GM18511 (cell line): ENCODE results near the gene GNLY.
"Not testable (repeated sequence)": the region's sequence is repeated elsewhere in the genome, so short reads cannot be mapped to it uniquely, and the experiment has no call there.

Source experiments
- ATAC-seq: cut with Tn5 transposase; IDR thresholded peaks from one replicate; pipeline ENCODE4 v1.9.1; 2021; ENCODE audit warnings: mild to moderate bottlenecking, moderate library complexity; ENCODE audit not compliant: unreplicated experiment

Gene GNLY

DNA sequence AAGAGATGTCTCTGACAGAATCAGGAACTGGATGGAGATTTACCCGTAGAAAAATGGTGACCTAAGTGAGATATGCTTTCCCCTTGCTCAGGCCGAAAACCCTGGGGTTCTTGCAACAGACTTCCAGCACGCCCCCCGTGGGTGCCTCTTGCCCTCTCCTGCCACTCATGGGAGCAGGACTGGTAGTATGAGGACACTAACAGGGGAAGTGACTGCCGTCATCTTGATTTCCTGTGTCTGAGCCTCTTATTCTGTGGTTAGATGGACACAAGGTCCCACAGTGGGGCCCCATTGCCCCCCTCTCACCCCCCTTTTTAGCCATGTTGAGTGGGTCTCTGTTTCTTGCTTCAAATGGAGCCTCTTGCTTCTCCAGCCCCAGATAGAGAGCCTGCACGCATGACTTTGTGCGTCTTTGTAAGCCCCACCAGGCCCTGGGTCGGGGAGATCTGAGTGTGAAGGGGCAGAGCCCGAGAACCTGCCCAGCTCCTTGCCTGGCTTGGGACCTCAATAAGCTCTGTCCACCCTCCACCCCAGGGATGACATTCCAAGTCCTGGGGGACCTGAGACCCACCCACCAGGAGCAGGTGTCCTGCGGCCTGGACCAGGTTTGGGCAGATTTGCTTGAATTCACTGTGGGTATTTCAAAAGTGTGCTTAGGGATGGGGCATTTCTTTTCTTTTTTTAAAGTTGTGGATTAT lies 12.6 kb downstream of the GNLY start:
- ATAC-seq, result no peak

DNA sequence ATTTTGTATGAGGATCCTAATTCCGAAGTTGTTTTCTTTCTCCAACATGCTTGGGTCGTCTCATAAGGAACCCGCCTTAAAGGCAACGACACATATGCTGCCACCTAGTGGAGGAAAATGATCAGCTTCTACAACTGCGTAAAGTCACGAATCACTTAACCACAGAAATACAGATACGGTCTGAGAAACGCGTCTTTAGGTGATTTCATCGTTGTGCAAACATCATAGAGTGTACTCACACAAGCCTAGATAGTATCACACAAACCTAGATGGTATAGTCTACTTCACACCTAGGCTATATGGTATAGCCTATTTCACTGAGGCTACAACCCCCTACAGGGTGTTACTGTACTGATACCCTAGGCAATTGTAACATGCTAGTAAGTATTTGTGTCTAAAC lies 13.1 kb downstream of the GNLY start:
- peak; percentile 53 for ATAC-seq

- ATAC-seq, result no peak
These were observed 14.5 kb downstream of the GNLY start for GRCh38 chr2:85708641-85709040.

DNA sequence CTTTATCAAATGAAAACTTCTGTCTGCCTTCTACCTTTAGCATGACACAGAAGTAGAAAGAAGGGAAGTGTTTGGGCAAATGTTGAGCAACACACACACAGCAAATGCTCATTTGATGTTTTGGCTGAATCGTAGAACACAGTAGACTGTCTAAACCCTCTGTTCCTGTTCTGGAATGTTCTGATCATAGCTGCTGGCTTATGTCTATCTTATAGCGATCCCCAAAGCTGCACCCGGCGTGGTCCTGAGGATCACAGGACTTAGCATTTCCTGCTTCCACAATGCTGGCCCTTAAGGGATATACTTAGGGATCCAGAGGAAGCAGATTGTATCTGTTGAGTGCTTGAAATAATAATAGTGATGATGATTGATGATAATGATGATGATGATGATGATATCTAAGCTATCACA lies 15.2 kb downstream of the GNLY start:
- ATAC-seq, result no peak

GRCh38 chr2:85710687-85711577 lies 16.8 kb downstream of the GNLY start:
- ATAC-seq, result no peak

DNA sequence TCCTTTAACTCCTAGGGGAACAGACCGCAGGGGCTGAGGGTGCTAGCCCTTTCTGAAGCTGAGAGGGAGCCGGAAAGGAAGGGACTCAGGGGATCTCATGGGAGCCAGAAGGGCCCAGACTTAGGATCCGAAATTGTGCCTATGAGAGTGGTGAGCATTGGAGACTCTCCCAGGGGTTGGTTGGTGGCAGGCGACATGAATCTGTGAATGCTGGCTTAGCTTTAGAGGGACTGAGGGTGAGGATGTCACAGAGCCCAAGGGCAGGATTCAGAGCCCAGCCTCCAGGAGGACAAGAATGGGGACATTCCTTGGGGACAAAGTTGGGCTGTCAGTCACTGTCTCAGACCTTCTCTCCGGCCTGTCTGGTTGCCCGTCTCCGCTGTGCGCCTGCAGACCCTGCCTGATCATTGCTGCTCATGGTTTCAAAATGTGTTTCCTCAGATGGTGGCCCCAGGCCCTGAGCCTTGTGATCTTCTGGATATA lies 17.5 kb downstream of the GNLY start:
- ATAC-seq, result no peak

DNA sequence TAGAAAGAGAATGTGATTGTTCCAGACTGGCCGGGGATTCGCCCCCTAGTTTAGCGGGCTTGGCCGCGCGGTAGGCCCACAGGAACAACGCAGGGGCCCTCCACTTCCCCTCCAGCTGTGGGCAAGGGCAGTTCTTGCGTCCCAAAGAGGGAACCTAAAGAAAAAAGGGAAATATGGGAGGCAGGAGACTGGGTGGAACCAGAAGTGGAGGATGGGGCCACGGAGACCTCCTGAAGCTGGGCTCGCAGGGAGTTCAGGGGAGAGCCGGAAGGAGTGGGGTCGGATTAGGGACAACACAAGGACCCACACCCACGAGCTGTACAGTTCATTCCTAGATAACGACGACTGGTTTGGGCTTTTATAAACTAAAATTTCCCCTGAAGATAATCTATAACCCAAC lies 18.2 kb downstream of the GNLY start:
- ATAC-seq, result no peak

GRCh38 chr2:85712849-85713612 lies 18.9 kb downstream of the GNLY start:
- ATAC-seq, result no peak

DNA sequence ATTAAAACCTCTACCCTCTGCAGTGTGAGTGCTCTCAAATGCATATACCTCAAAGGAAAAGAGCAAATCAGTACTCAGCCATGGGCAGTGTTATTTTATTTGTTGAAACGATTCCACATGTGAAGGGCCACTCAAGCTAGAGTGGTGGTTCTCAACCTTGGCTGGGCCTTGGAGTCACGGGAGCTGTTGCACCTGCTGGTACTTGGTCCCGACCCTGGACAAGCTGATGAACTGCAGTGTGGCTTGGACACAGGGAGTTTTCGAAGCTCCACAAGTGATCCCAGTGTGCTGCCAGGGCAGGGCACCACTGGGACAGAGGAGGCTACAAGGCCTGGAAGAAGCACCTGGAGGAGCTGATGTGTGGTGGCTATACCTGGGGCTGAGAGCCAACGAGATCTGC lies 19.7 kb downstream of the GNLY start:
- no peak for ATAC-seq

- ATAC-seq, result not testable (repeated sequence)
These were observed 20.3 kb downstream of the GNLY start for GRCh38 chr2:85714421-85714820.

GRCh38 chr2:85714841-85715240 lies 20.7 kb downstream of the GNLY start:
- ATAC-seq, result no peak

GRCh38 chr2:85716346-85716914 lies 22.3 kb downstream of the GNLY start:
- ATAC-seq, result no peak

- ATAC-seq, result no peak
These were observed 23.3 kb downstream of the GNLY start for GRCh38 chr2:85717308-85718008.

DNA sequence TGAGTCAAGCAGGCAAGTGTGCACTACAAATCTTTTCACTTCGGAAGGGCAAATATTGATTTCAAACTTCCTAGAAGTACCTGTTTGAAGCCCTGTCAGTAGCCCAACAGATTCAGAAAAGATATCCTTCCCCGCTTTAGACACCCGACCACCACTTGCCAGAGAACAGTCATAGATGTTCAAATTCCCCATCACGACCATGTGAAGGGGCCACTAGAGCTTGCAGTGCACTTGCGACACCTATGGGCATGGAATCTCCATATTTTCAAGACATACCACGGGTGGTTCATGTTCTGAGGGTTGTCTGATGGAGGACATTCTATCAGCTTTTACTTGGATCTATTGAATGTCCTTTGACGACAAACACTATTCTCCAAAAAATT lies 23.8 kb downstream of the GNLY start:
- ATAC-seq, result no peak

- ATAC-seq, result no peak
These were observed 24.8 kb downstream of the GNLY start for GRCh38 chr2:85718885-85719492.

DNA sequence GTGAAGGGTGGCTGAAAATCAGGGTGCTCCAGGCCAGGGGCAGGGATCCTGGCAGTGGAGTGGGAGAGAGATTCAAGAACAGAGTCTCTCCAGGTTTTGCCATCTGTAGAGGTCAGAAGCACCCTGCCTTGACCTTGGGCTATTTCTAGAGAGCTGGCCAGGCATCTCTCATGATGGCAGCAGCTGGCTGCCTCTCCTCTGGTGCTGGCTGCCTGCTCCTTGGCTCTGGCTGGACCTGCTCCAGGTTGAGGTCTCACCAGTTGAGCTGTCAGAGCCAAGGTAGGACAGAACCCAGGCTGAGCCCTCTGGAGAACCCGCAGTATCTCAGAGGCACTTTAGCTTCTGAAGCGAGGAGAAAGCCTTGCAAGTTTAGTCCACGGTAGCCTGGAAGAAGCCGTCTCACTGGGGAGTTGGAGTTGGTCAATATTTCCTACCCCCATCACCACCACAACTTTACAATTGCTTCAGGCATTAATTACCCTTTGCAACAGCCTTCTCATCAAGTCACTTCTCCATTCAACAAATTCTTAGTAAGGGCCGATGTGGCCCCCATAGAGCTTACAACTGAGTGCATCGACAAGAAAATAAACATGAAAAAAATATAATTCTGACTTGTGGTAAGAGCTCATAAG lies 25.6 kb downstream of the GNLY start:
- ATAC-seq, result no peak

DNA sequence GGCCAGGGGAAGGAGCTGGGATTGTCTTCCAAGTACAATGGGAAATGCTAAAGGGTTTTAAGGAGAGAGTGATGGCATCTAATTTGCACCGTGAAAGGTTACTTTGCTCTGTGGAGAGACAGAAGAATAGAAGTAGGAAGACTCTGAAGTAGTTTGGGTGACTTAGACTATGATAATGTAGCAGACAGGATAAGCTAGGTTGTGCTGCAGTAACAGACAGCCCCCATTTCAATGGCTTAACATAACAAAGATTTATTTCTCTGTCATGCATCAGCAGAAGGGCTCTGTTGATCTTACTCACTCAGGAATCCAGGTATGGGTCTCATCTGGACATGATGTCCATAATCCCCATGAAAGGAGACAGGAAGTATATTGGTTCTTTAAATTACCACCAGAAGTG lies 26.4 kb downstream of the GNLY start:
- no peak for ATAC-seq

- no peak for ATAC-seq
These were observed 27.5 kb downstream of the GNLY start for GRCh38 chr2:85721641-85722040.

DNA sequence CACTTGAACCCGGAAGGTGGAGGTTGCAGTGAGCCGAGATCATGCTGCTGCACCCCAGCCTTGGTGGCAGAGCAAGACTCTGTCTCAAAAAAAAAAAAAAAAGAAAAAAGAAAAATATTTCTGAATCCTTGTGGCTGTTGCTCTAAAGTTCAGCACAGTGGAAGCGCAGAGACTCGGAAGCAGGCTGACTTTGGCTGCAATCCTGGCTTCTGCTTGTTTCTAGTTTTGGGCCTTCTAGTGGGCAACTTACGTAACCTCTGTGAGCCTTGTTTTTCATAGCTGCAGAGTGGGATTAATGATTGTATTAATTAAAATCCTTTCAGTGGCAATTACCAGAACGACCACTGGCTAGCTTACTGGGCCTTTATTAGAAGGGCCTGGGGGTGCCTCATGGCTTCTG lies 28.4 kb downstream of the GNLY start:
- no peak for ATAC-seq
